Forelimb muscle (tissue), 1 donor: Measurements from ENCODE around the gene CLASP1. TPM values are rescaled to one million over a fixed set of nuclear protein-coding genes. Genes with fewer than 3 reads are reported as not detected.

Source experiments
- DNase-seq: peaks from one replicate; pipeline ENCODE4 v3.0.0-alpha.2; 2013; ENCODE audit warnings: low read depth
- polyA plus RNA-seq: library from polyadenylated mRNA; unstranded; fragments of 120-200 nt; gene quantifications from one replicate; pipeline ENCODE4 v1.2.1, GENCODE V29; 2013; ENCODE audit not compliant: insufficient read length

CLASP1 gene
- polyA plus RNA-seq, 1 donor = 56.7 TPM

- DNase-seq = no peak
These were observed 107.8 kb downstream of the CLASP1 start for GRCh38 chr2:121541495-121541894.

GRCh38 chr2:121539750-121540469 lies 109.4 kb downstream of the CLASP1 start:
- DNase-seq = no peak

GRCh38 chr2:121536850-121537557 lies 112.3 kb downstream of the CLASP1 start:
- no peak for DNase-seq

GRCh38 chr2:121536347-121536746 lies 112.9 kb downstream of the CLASP1 start:
- DNase-seq = no peak

- DNase-seq = no peak
These were observed 115.3 kb downstream of the CLASP1 start for GRCh38 chr2:121534007-121534406.

GRCh38 chr2:121532894-121533293 lies 116.4 kb downstream of the CLASP1 start:
- DNase-seq = no peak

- no peak for DNase-seq
These were observed 116.9 kb downstream of the CLASP1 start for GRCh38 chr2:121532347-121532766.

- DNase-seq = peak; percentile 44
These were observed 119.0 kb downstream of the CLASP1 start for GRCh38 chr2:121530212-121530705.

- DNase-seq = peak; percentile 35
These were observed 119.6 kb downstream of the CLASP1 start for GRCh38 chr2:121529439-121530211.

- no peak for DNase-seq
These were observed 122.1 kb downstream of the CLASP1 start for GRCh38 chr2:121527009-121527682.

- DNase-seq = no peak
These were observed 124.4 kb downstream of the CLASP1 start for GRCh38 chr2:121524685-121525425.

- no peak for DNase-seq
These were observed 127.9 kb downstream of the CLASP1 start for GRCh38 chr2:121521359-121521758.

GRCh38 chr2:121520641-121520994 lies 128.6 kb downstream of the CLASP1 start:
- no peak for DNase-seq

GRCh38 chr2:121519732-121520640 lies 129.3 kb downstream of the CLASP1 start:
- DNase-seq = no peak

- no peak for DNase-seq
These were observed 130.1 kb downstream of the CLASP1 start for GRCh38 chr2:121519153-121519552.

GRCh38 chr2:121513597-121514333 lies 135.5 kb downstream of the CLASP1 start:
- no peak for DNase-seq

- no peak for DNase-seq
These were observed 138.4 kb downstream of the CLASP1 start for GRCh38 chr2:121510857-121511256.

- DNase-seq = no peak
These were observed 142.6 kb downstream of the CLASP1 start for GRCh38 chr2:121506621-121507020.

GRCh38 chr2:121505986-121506586 lies 143.2 kb downstream of the CLASP1 start:
- DNase-seq = no peak
